SIG-M5 (cell line): Measurements from ENCODE around the gene HOTAIR.

Experiments
- DNase-seq: peaks from one replicate; lab custom pipeline; 2025; lab: John Stamatoyannopoulos, UW

Gene HOTAIR

GRCh38 chr12:53960187-53961024, 14.3 kb downstream of the HOTAIR start:
- DNase-seq: no peak

- no peak for DNase-seq
These were observed 15.4 kb downstream of the HOTAIR start for GRCh38 chr12:53959314-53959713.

- DNase-seq: no peak
These were observed 16.6 kb downstream of the HOTAIR start for GRCh38 chr12:53958128-53958527.

- DNase-seq: no peak
These were observed 17.7 kb downstream of the HOTAIR start for GRCh38 chr12:53956914-53957536.

- DNase-seq: no peak
These were observed 18.4 kb downstream of the HOTAIR start for GRCh38 chr12:53956251-53956887.

GRCh38 chr12:53955776-53956250, 18.9 kb downstream of the HOTAIR start:
- no peak for DNase-seq

- DNase-seq: no peak
These were observed 19.5 kb downstream of the HOTAIR start for GRCh38 chr12:53955036-53955775.

- no peak for DNase-seq
These were observed 20.1 kb downstream of the HOTAIR start, which contains the start of gene HOXC12 for GRCh38 chr12:53954694-53955035. HOXC12 (plus strand) TSS chr12:53954903; CDS start chr12:53954930, 27 bp downstream.

- DNase-seq: no peak
These were observed 20.7 kb downstream of the HOTAIR start for GRCh38 chr12:53953831-53954693.

- DNase-seq: no peak
These were observed 21.7 kb downstream of the HOTAIR start for GRCh38 chr12:53952871-53953734.

GRCh38 chr12:53952335-53952694, 22.4 kb downstream of the HOTAIR start:
- DNase-seq: no peak

- DNase-seq: no peak
These were observed 23.0 kb downstream of the HOTAIR start for GRCh38 chr12:53951577-53952334.

- no peak for DNase-seq
These were observed 23.8 kb downstream of the HOTAIR start for GRCh38 chr12:53950789-53951576.

GRCh38 chr12:53950437-53950773, 24.3 kb downstream of the HOTAIR start:
- DNase-seq: no peak

GRCh38 chr12:53949631-53950436, 24.9 kb downstream of the HOTAIR start:
- no peak for DNase-seq

- no peak for DNase-seq
These were observed 25.8 kb downstream of the HOTAIR start for GRCh38 chr12:53948650-53949593.

GRCh38 chr12:53947743-53948142, 27.0 kb downstream of the HOTAIR start:
- DNase-seq: no peak
